Measurements from ENCODE around the gene FHL1.

Gene FHL1

DNA sequence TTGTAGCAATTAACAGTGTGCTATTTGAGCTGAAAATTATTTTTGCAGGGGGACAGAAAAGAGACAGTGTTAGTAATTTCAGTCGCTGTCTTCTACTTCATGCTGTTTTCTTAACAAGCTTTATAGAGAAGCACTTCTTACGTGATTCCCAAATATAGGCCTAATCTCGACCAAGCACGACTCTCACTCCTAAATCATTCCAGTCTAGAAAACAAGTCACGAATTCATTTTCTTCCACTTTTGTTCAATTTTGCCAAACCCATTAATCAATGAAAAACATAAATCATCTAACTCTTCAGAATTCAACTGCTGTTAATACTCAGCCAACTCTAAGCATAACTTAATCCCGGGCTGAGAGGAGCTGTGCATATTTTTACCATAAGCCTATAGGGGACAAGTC is 21.0 kb upstream of the FHL1 start:
- H3K4me3 ChIP-seq (ENCODE audit: low read depth, low read length) = no peak overlapping the region
- no peak for DNase-seq (ENCODE audit: low read depth)
- TF ChIP-seq, protein P1, sequence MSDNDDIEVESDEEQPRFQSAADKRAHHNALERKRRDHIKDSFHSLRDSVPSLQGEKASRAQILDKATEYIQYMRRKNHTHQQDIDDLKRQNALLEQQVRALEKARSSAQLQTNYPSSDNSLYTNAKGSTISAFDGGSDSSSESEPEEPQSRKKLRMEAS (IDR thresholded peaks at IDR 0.05; ENCODE audit: low read depth, low read length) = no peak
- TF ChIP-seq MYC (IDR thresholded peaks at IDR 0.05; ENCODE audit: low read depth, low read length) (no peak), POLR2A (IDR thresholded peaks at IDR 0.05; ENCODE audit: extremely low read depth, insufficient read length) (no peak)
- TF ChIP-seq, protein P2, sequence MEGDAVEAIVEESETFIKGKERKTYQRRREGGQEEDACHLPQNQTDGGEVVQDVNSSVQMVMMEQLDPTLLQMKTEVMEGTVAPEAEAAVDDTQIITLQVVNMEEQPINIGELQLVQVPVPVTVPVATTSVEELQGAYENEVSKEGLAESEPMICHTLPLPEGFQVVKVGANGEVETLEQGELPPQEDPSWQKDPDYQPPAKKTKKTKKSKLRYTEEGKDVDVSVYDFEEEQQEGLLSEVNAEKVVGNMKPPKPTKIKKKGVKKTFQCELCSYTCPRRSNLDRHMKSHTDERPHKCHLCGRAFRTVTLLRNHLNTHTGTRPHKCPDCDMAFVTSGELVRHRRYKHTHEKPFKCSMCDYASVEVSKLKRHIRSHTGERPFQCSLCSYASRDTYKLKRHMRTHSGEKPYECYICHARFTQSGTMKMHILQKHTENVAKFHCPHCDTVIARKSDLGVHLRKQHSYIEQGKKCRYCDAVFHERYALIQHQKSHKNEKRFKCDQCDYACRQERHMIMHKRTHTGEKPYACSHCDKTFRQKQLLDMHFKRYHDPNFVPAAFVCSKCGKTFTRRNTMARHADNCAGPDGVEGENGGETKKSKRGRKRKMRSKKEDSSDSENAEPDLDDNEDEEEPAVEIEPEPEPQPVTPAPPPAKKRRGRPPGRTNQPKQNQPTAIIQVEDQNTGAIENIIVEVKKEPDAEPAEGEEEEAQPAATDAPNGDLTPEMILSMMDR (IDR thresholded peaks at IDR 0.05; ENCODE audit: low read depth, low read length) = no peak

DNA sequence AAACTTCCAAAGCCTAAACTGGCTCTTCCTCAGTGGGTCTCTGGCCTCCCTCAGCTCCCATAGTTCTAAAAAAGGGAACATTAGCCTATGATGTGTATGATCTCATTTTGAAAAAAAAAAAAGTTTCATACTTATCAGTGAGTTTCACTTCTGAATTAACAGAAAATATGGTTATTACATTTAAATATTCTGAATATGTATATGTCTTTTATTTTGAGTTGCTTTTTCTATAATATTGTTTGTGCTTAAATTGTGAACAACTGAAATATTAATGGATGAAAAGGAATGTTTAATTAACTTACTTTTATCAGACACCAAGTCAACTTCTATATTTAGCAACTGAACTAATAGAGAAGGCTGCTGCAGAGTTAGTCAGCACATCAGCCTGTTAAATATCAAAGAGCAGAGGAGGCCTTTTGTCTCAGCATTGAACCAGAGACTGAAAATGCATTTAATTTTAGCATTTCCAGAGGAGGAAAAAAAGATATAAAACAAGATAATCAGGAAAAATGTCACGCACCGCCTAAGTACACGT is 20.4 kb upstream of the FHL1 start:
- TF ChIP-seq POLR2A (IDR thresholded peaks at IDR 0.05; ENCODE audit: extremely low read depth, insufficient read length) = no peak
- DNase-seq (ENCODE audit: low read depth) = no peak
- no peak overlapping the region for H3K4me3 ChIP-seq (ENCODE audit: low read depth, low read length)

DNA sequence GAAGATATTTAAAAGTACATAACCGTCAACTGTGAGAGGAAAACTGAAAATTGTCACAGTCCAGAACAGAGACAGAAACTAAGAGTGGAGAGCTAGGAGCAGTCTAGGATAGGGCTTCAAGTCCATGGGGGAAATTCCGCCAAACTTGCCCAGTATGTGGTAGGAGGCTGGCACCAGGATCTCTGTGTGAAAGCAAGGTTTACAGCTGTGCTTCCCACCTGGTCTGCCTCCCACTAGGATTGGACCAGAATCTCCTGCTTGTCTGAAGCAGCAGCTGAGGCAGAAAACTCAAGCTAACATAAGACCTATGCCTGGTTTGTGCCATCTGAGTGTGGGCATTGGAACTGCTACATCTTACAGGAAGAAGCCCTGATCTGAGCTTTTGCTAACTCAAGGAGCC is 18.6 kb upstream of the FHL1 start:
- no peak for DNase-seq (ENCODE audit: low read depth)
- H3K4me3 ChIP-seq (ENCODE audit: low read depth, low read length) = no peak overlapping the region
- TF ChIP-seq POLR2A (IDR thresholded peaks at IDR 0.05; ENCODE audit: extremely low read depth, insufficient read length) = no peak
- TF ChIP-seq, protein P2 (IDR thresholded peaks at IDR 0.05; ENCODE audit: low read depth, low read length) = no peak
- TF ChIP-seq, protein P1 (IDR thresholded peaks at IDR 0.05; ENCODE audit: low read depth, low read length) = no peak
- no peak for TF ChIP-seq MYC (IDR thresholded peaks at IDR 0.05; ENCODE audit: low read depth, low read length)

DNA sequence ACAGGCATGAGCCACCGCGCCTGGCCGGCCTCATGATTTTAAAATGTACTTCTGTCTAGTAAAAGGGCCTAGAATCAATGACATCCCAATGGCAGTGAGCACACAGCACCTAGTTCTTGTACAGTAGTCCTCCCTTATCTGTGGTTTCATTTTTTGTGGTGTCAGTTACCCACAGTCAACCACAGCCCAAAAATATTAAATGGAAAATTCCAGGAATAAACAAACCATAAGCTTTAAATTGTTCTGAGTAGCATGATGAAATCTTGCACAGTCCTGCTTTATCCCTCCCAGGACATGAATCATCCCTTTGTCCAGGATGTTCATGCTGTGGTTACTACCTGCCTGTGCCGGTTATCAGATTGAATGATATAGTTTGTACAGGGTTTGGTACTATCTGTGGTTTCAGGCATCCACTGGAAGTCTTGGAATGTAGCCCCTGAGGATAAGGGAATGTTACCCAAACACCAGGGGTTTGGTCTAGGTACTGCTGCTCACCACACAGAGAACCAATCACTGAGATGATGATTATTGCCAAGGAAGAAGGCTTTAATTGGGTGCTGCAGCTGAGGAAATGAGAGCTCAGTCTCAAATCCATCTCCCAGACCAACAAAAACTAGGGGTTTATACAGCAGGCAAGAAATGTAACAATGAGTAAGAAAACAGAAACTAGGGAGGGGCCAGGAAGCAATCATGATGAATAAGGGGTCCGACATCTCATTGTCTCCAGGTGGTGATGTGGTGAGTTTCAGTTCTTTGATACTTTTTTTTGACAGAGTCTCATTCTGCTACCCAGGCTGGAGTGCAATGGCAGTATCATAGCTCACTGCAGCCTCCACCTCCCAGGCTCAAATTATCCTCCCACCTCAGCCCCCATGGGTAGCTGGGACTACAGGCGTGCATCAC is 16.2 kb upstream of the FHL1 start:
- no peak overlapping the region for H3K4me3 ChIP-seq (ENCODE audit: low read depth, low read length)
- TF ChIP-seq MYC (IDR thresholded peaks at IDR 0.05; ENCODE audit: low read depth, low read length) (no peak), POLR2A (IDR thresholded peaks at IDR 0.05; ENCODE audit: extremely low read depth, insufficient read length) (no peak)
- TF ChIP-seq, protein P1 (IDR thresholded peaks at IDR 0.05; ENCODE audit: low read depth, low read length) = no peak
- TF ChIP-seq, protein P2 (IDR thresholded peaks at IDR 0.05; ENCODE audit: low read depth, low read length) = no peak
- DNase-seq (ENCODE audit: low read depth) = peak; percentile 18

DNA sequence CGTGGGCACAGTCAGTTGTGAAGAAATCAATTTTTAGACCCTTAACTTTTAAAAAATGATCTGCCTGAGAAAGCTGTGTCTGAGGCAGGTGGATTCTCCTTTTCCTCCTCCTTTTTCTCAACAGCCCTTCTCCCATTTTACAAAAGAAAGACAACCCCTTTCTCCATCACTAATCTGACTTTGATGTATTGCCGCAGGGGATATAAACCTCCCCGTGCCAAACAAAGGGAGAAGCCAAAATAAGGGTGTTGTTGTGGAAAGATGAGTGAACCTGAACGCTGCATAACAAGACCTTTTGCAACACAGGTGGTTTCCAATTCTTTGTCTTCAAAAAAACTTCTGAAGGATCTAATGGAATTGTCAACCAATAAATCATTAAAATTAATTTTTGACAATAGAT is 8.4 kb upstream of the FHL1 start:
- TF ChIP-seq, protein P2 (IDR thresholded peaks at IDR 0.05; ENCODE audit: low read depth, low read length) = no peak
- TF ChIP-seq POLR2A (IDR thresholded peaks at IDR 0.05; ENCODE audit: extremely low read depth, insufficient read length) (no peak), MYC (IDR thresholded peaks at IDR 0.05; ENCODE audit: low read depth, low read length) (no peak)
- TF ChIP-seq, protein P1 (IDR thresholded peaks at IDR 0.05; ENCODE audit: low read depth, low read length) = no peak
- no peak for DNase-seq (ENCODE audit: low read depth)
- H3K4me3 ChIP-seq (ENCODE audit: low read depth, low read length) = no peak overlapping the region

DNA sequence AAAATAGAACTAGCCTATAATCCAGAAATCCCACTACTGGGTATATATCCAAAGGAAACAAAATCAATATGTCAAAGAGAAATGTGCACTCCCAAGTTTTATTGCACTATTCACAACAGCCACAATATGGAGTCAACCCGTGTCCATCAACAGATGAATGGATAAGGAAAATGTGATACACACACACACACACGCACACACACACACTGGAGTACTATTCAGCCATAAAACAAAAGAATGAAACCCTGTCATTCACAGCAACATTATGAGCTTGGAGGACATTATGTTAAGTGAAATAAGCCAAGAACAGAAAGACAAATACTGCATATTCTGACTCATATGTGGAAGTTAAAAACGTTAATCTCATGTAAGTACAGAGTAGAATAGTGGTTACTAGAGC is 5.8 kb upstream of the FHL1 start:
- DNase-seq (ENCODE audit: low read depth) = no peak
- H3K4me3 ChIP-seq (ENCODE audit: low read depth, low read length) = no peak overlapping the region
- no peak for TF ChIP-seq MYC (IDR thresholded peaks at IDR 0.05; ENCODE audit: low read depth, low read length)
- TF ChIP-seq, protein P2 (IDR thresholded peaks at IDR 0.05; ENCODE audit: low read depth, low read length) = no peak
